ENCODE measurements around the gene RNF144A.
"Not testable (repeated sequence)": the region's sequence is repeated elsewhere in the genome, so short reads cannot be mapped to it uniquely, and the experiment has no call there.

The RNF144A gene

DNA sequence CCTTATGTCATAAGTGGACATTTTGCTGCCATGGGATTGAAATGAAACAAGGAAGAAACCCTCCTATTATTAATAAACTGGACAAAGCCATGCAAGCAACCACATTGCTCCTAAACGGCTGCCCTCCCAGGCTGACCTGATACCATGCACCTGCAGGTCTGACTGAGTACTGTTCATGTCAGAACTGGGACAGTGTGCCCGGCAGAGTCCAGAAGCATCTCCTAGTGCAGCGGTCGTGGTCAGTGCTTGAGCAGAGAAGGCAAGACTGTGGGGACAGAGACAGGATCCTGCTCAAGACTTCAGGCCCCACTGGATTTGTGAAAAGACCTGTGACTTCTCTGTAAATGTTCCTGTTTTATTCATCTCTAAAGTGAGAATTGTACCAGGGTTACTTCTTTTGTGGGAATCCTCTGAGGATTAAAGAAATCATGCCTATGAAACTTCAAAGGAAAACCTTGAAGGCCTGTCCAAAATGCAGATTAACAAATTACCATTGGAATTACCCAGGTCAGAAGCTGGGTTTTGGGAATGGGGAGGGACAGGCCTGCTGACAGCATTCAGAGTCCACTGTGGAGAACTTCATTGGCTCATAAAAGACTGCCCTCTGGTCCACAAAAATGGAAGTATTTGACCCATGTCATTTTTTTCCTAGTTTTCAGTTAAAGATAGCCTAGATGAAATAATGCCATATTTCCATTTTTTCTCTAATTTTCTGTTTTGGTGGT is 13.9 kb downstream of the RNF144A start:
- DNase-seq (ENCODE audit: low spot score): no peak

DNA sequence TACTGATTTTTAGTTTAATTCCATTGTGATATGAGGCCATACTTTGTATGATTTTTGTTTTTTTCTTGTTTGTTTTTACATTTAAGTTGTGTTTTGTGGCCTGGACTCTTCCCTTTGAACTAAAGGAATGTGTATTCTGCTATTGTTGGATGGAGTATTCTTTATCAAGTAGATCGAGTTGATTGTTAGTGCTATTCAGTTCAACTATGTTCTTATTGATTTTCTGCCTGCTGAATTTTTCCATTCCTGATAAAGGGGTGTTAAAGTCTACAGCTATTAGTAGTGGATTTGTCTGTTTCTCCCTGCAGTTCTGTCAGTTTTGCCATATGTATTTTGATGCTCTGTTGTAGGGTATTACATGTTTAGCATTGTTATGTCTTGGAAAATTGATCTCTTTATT is 14.5 kb downstream of the RNF144A start:
- no peak for DNase-seq (ENCODE audit: low spot score)

DNA sequence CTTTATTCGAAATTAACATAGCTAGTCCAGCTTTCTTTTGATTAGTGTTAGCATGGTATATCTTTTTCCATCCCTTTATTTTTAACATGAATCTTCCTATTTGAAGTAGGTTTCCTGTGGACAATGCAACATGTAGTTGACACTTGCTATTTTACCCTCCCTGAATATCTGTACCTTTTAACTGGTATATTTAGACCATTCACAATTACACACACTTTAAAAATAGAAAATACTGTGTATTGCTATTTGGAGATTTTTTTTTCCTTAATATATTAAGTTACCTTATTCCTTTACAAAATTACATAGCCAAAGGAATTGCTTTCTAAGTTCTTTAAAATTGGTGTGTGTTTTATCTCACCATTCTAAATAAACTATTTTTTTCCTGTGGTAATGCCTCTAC is 15.0 kb downstream of the RNF144A start:
- DNase-seq (ENCODE audit: low spot score): no peak

DNA sequence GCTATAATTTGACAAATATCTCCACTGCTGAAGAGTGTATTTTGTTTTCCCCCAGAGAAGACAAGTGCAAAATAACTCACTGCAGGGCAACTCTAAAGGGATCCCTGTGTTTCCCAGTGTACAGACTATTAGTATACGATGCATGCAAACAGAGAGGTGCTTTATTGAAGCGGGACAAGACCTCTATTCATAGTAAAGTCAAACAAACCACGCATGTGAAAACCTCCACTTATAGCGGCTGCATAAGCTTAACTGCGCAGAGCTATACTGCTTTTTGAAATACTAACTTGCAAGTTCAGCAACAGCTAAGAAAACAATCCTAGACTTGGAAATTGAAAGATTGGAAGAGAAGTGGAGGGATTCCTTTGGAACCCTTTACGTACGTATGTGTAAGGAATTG is 15.6 kb downstream of the RNF144A start:
- no peak for DNase-seq (ENCODE audit: low spot score)

DNA sequence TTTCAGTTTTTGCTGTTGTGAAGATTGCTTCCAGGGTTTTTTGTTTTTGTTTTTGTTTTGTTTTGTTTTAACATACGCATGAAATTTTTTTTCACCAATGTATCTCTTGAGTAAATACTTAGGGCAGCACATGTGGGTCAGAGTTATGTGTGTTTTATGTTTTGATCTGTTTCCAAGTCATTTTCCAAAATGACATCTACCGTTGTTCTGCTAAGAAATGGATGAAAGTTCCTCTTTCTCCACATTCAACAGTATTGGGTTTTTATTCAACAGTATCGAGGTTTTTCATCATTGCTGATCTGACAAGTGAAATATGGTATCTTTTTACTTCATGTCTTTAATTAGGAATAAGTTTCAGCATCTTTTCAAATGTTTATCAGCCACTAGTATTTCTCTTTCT is 16.7 kb downstream of the RNF144A start:
- DNase-seq (ENCODE audit: low spot score): no peak

DNA sequence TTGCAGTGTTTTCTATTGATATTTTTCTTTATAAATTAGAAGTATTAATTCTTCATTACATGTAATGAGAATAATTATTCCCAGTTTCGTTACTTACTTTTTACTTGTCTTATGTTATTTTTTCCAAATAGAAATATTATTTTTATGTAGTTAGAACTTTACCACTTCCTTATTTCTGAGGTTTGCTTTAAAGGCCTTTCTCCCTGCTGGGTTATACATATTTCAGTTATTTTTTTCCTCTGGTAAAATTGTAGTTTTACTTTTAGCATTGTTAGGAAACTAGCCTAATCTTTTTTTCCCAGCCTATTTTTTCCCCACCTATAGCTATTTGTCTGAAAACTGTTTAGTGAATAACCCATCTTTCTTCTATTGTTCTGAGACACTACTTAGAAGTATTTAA is 17.1 kb downstream of the RNF144A start:
- DNase-seq (ENCODE audit: low spot score): no peak

DNA sequence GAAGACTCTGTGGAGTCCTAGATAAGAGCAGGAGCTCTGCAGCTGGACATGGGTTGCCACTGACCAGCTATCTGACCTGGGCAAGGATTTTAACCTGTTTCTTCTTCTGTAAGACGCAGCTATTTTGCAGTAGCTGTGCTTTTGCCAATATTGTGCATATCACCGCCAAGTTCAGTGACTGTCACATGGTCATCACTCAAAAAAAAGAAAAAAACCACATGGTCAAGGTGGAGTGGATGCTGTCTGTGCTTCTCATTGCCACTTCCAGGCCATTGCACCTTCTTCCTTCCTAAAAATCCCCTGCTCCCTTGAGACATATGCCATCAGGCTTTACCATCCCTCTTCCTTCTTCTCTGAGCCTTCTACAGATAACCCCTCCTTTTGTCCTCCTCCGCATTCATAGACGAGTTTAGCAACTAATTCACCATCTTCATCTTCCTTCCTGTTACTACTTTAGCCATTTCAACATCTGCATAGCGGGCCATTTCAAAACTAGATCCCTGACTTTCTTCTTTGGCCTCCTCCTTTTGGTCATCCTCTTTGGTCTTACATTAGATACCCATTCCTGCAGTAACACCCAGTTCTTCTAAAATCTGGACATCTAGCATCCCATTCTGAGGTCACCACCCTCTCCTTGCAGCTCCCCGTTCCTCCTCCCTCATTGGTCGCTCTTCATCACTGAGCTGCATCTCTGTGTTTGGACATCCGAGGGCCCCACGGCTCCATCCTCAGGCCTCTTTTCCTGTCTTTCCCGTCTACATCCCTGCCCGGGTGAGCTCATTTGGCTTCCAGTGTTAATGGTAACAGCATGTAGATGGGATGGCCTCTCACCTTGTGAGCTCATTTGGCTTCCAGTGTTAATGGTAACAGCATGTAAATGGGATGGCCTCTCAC is 17.8 kb downstream of the RNF144A start:
- DNase-seq (ENCODE audit: low spot score): no peak

DNA sequence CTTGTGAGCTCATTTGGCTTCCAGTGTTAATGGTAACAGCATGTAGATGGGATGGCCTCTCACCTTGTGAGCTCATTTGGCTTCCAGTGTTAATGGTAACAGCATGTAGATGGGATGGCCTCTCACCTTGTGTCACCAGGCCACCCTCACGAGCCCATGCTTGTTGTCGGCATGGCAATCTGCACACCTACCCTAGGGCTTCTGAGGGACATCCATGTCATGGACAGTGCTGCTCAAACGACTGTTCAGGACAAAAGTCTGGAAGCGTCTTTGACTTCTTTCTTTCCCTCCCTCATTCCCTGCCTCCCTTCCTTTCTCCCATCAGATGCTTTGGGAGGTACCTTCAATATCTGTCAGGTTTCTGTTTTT is 18.4 kb downstream of the RNF144A start:
- not testable (repeated sequence) for DNase-seq (ENCODE audit: low spot score)

DNA sequence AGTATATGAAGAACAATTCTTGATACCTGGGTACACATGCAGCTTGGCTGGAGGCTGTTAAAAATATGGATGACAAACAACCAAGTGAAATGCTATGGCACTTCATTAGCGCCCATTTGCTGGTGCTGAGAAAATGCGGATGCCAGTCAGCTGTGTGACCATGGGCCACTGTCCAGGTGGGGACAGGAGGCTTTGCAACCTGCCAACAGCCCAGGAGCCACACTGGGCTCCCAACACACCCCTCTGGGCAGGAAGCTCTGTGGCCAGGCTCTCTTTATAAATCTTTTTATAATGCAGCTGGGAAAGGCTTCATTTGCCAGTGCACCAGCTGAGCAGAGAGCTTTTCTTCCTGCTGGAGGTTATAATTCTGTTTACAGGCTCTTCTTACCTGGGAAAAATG is 19.9 kb downstream of the RNF144A start:
- DNase-seq (ENCODE audit: low spot score): no peak

DNA sequence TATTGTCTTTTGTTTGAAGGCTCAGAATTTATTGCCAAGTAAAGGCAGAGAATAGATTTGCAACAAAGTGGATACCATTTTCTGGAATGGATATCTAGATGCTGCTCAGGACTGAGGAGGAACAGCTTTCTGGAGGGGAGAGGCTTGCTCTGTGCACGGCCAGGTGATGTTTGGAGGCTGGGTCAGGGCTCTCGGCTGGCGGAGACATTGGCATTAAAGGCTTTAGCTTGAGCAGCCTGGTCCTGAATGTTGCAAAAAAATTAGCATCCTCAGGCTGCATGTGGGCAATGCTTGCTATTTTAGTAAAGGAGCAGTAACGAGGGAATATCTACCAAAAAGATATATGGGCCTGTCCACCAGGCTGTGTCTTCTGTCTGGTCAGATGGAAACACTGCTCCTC is 20.4 kb downstream of the RNF144A start:
- DNase-seq (ENCODE audit: low spot score): no peak

DNA sequence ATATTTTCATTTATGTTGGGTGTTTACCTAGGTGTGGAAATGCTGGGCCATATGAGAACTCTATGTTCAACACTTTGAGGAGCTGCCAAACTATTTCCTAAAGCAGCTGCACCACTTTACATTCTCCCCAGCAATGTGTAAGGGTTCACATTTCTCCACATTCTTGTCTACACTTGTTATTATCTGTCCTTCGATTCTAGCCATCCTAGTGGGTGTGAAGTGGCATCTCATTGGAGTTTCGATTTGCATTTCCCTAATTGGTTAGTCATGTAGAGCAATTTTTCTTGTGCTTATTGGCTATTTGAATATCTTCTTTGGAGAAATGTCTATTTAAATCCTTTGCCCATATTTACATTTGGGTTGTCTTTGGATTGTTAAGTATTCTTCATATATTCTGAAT is 21.9 kb downstream of the RNF144A start:
- DNase-seq (ENCODE audit: low spot score): no peak

DNA sequence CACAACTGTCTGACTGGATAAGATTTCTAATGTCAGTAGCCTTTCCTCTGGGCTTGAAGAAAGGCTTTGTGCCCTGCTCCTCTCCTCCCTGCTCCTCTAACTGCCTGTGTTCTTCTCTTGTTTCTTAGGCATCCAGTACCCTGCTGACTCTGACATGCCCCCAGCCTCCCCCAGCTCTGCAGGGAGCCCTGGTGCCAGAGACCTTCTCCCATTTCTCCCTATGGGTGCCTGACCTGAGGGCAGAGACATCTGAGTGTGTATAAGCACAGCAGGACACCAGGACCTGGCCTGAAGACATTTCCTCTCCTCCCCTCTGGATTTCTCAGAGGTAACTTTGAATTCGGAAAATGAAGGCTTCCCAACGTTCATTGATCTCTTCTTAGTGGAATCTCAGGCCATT is 23.6 kb downstream of the RNF144A start:
- DNase-seq (ENCODE audit: low spot score): no peak

DNA sequence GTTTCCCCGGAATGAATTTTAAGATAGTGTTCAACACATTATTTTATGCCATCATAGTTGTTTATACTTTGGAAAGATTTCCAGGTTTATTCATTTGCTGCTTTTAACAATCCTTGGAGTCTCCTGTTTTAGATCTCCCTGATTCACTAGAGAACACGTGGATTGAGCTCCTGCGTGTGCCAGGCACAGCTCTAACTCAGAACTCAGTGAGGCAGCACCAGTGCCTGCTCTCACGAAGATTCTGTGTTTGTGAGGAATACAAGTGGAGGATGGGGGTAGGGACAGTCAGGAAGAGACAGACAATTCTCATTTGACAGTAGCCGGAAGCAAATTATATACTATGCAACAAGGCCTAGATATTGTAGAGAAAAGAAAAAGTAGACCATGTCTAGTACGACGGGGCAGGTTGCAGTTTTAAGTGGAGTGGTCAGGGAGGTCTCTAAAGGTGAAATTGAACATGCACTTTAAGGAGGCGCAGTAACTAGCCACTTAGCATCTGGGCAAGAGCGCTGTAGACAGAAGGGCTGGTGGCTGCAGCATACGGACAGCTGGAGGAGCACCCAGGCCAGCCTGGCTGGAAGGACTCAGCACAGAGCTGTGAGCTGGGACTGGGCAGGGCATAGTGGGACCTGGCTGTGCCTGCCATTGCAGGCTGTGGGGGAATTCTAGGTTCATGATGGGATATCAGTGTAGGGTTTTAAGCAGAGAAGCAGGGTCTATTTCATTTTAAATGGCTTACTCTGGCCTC is 24.3 kb downstream of the RNF144A start:
- no peak for DNase-seq (ENCODE audit: low spot score)

DNA sequence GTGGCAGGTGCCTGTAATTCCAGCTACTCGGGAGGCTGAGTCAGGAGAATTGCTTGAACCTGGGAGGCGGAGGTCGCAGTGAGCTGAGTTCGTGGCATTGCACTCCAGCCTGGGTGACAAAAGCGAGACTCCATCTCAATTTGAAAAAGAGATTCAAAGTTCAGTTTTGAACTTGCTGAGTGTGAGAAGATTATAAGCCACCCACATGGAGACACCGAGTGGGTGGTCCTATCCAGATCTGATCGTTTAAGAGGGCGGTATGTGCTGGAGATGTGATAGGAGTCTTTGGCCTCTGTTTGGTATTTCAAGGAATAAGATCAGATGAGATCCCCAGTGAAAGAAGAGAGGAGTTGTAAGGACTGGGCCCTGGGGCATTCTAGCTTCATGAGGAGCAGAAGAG is 25.6 kb downstream of the RNF144A start:
- DNase-seq (ENCODE audit: low spot score): no peak

DNA sequence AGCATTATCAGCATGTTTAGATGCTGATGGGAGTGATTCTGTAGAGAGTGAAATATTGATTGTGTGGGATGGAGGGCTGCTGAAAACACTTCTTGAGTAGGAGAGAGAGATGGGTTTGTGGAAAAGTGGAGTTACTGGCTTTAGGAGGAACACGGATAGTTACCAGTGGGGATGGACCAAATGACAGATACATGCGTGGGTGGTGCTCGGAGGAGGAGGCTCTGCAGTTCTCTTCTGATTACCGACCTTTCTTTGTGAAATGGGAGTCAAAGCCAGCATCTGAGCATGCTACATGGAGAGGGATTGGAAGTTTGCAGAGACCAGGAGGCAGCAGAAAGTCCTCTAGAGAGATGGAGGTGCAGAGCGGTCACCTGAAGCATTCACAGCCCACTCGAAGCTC is 26.3 kb downstream of the RNF144A start:
- no peak for DNase-seq (ENCODE audit: low spot score)

DNA sequence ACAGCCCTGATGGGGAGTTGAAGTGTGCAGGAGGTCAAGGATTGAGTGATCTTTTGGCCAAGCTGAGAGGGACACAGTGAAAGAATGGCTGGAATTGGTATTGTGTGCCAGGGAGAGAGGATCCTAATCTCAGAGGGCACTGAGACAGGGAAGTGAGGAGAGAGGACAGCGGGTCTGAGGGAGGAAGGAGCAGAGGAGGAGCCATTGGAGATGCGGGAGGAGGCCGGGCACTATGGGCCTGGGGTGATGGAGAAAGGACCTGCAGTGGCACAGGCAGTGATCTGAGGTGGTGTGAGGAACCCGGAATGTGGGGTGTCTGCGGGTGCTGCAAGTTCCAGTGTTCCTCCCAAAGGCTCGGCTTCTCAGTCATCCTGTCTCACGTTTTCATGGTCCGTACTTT is 26.8 kb downstream of the RNF144A start:
- DNase-seq (ENCODE audit: low spot score): no peak

DNA sequence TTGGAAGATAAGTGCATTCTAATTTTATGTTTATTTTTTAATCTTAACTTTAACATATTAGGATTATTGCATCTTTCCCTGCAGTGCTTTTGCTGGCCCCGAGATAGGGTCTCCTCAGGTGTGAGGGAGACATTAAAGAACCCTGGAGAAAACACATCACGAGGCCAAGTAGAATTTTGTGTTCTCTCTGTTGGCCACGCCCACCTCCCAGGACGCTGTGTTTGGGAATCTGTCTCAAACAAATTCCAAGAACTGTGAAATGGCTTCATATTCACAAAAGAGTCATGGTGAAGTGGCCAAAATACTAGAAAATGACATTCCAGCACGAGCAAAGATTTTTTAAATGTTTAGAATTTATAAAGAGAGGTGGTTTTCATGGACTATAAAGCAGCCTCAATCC is 27.3 kb downstream of the RNF144A start:
- DNase-seq (ENCODE audit: low spot score): no peak

DNA sequence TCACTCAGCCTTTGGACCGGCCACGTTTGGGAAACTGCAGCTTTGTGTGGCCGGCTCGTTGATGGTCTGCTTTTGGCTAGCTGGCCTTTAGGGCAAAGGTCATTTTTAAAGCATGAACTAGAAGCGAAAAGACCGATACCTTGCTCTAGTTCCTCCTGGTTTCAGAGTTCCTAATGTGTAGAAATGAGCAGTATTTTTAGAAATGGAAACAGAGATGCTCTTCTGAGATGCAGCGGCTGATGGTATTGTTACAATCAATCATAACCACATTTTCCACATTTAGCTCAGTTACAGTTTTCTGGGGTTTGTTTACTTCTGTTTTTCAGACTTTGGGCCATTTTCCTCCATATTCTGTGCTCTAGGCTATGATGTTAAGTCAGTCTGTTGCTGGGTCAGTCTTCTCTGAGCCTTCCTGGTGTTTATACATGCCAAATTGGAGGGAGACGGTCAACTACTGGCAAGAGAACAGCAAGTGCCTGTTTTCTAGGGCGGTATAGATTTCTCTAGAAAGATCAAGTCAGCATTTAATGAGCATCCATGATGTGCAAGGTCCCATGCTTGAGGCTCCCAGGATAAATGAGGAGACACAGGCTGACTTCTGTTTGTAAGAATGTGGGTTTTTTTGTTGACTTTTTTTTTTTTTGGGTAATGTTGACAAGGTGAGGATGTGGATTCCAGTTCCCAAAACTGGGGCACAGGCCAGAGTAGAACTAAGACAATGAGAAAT is 28.0 kb downstream of the RNF144A start:
- no peak for DNase-seq (ENCODE audit: low spot score)

DNA sequence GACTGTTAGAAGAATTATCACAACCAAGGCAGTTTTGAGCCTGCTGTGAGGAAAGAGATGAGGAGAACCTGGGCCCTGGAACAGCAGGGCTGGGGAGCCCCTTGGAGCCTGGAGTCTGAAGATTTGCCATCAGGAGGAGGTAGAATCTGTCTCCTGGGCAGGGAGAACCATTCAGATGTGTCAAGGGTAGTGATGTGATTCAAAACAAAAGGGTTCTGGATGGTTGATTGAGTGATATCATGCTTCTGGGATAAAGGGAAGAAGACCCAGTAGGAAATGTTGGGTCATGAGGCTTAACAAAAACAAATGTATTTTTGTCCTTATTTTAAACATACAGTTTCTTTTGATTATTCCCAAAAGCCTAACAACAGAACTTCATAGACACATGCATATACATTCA is 28.6 kb downstream of the RNF144A start:
- DNase-seq (ENCODE audit: low spot score): no peak

DNA sequence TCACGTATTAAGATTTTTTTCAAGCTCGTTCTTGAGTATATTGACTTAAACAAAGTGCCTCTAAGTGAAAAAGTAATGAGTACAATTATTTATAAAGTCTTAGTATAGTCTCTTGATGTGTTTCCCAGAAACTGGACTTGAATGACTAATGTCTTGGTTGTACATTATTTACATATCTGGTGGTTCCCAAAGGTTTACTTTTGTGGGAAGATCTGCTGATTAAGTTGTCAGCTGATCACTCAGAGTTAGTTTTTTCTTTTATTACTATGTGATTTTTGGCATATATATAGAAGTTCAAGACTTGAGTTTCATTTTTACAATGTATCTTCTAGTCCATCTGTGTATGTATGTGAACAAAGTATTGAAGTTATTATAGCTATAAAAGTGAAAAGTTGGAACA is 29.5 kb downstream of the RNF144A start:
- no peak for DNase-seq (ENCODE audit: low spot score)

DNA sequence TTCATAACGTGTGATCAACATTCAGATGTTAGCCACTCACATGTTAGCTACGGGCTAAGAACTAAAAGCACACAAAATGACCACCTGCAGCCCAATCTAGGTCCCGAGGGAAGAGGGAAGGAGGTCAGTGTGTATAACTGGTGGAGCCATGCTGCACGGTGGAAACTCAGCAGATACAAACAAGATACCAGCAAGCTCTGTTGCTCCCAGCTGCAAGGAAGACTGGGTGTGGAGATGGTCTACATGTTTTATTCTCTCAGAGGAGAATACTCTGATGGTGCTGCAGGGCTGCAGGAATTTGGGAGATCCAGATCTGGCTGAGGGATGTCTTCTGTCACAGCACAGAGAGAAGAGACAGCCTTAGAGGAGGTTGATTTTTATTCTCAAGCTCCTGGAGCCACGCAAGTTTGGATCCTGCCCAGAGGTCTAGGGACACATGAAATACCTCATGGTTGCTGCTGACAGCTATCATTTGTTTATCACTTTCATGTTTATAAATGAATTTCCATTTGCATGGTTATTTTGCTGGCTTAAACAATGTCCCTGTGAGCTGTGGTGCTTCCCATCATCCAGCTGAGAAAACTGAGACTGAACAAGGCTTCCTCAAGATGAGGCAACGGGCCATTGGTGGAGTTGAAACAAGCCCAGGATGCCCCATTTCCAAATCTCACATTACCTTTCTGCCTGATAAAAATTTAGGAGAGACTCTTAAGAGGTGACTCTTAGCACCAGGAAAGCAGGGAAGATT is 30.9 kb downstream of the RNF144A start:
- no peak for DNase-seq (ENCODE audit: low spot score)

Data from SW480 (cell line).